Activated T-cell treated with anti-CD3 and anti-CD28 coated beads, Interleukin-2, amount 50 U/mL, for 72 hours (primary cell): ENCODE data around the gene ARHGEF16. TPM values are rescaled to one million over a fixed set of nuclear protein-coding genes. Genes with fewer than 3 reads are reported as not detected.

ENCODE experiments used
- ATAC-seq, 2 donors: fragments of 150-1000 bp; cut with Tn5 transposase; replicated peaks in 1 of 2; 2 replicates each; pipeline ENCODE4 v1.10.0; 2021; ENCODE audit warnings: moderate library complexity in 2 of 2, mild to moderate bottlenecking in 1 of 2
- DNase-seq, 2 donors: peaks; one replicate each; pipeline ENCODE4 v3.0.0; 2021 to 2022; ENCODE audit warnings: mixed read lengths in 1 of 2
- H3K27ac Mint-ChIP-seq: one replicate; pipeline ENCODE4 v1.8.0; 2022; ENCODE audit warnings: mild to moderate bottlenecking, moderate library complexity, mixed read lengths
- H3K27me3 Mint-ChIP-seq: one replicate; pipeline ENCODE4 v1.8.0; 2022; ENCODE audit warnings: low read depth, mixed read lengths
- H3K36me3 Mint-ChIP-seq, 2 donors: one replicate each; pipeline ENCODE4 v1.8.0; 2022; ENCODE audit warnings: mixed read lengths in 2 of 2, mild to moderate bottlenecking in 1 of 2; ENCODE audit not compliant: insufficient read depth in 2 of 2
- H3K4me1 Mint-ChIP-seq: one replicate; pipeline ENCODE4 v1.8.0; 2022; ENCODE audit warnings: low read depth, mixed read lengths
- H3K4me3 Mint-ChIP-seq, 2 donors: one replicate each; pipeline ENCODE4 v1.8.0; 2022; ENCODE audit warnings: mild to moderate bottlenecking in 2 of 2, mixed read lengths in 2 of 2, moderate library complexity in 2 of 2
- H3K9me3 Mint-ChIP-seq, 2 donors: one replicate each; pipeline ENCODE4 v1.8.0; 2022; ENCODE audit warnings: mixed read lengths in 2 of 2
- total RNA-seq, 2 donors: library from RNA; stranded (reverse); gene quantifications; one replicate each; pipeline ENCODE4 v1.2.3, GENCODE V29; 2022

Gene ARHGEF16
- total RNA-seq, 2 donors from 2014 or later = 0.14 TPM; not detected in 1

- Mint-ChIP-seq H3K4me3 (peak overlapping the region; percentile 36 to 42), H3K27ac (no peak overlapping the region), H3K27me3 (no peaks in the 10 kb centered on the region), H3K36me3 (no peaks in the 10 kb centered on the region), H3K4me1 (peaks cover 8% of the 10 kb centered on the region), H3K9me3 (no peaks in the 10 kb centered on the region)
- ATAC-seq = no peak
- no peak for DNase-seq
These were observed 74.7 kb downstream of the ARHGEF16 start for GRCh38 chr1:3529099-3529729.

GRCh38 chr1:3530086-3530925, 75.8 kb downstream of the ARHGEF16 start:
- Mint-ChIP-seq H3K27ac (no peak overlapping the region), H3K36me3 (no peaks in the 10 kb centered on the region), H3K9me3 (no peaks in the 10 kb centered on the region), H3K27me3 (no peaks in the 10 kb centered on the region), H3K4me3 (peak overlapping the region; percentile 83 to 88), H3K4me1 (peaks cover 8% of the 10 kb centered on the region)
- no peak for ATAC-seq
- peak in 1 of 2 donors; percentile 13 for DNase-seq

Other genes with a start within 250 kb of the ARHGEF16 start
- 1 to 10 TPM; 4.9 to 6.8 TPM for gene MEGF6, start 156.8 kb downstream of the ARHGEF16 start, total RNA-seq
- gene TPRG1L, start 170.3 kb downstream of the ARHGEF16 start, total RNA-seq = 10 to 100 TPM; 12.5 to 15.5 TPM
- gene WRAP73, start 195.4 kb downstream of the ARHGEF16 start, total RNA-seq = 10 to 100 TPM; 39.9 TPM
- 1 to 10 TPM in 1 of 2 donors, under 1 TPM in 1; 0.65 to 1.3 TPM for gene TP73, start 197.9 kb downstream of the ARHGEF16 start, total RNA-seq